A549 (cell line): Measurements from ENCODE around the gene PCDHGA11. TPM values are rescaled to one million over a fixed set of nuclear protein-coding genes. Genes with fewer than 3 reads are reported as not detected.
"Not testable (repeated sequence)": the region's sequence is repeated elsewhere in the genome, so short reads cannot be mapped to it uniquely, and the experiment has no call there.

ENCODE experiments used
- ATAC-seq, 2 experiments: fragments of 200-7000 bp in 1 of 2; fragments of >200 bp in 1 of 2; cut with Nextera tagmentation in 1 of 2; cut with Tn5 transposase in 1 of 2; 3 replicates each; pipeline versions ENCODE4 v1.8.0 to v1.9.1; 2018 to 2020; ENCODE audit warnings: mild to moderate bottlenecking in 1 of 2, moderate library complexity in 1 of 2
- CTCF ChIA-PET: fragments of 300-600 bp; sonication (Branson Sonifier 250); formaldehyde crosslinking; extraction: SDS; loops from one replicate; lab custom pipeline; 2021; ENCODE audit warnings: antibody characterized with exemption, inconsistent platforms; lab: Yijun Ruan, JAX
- POLR2A ChIA-PET: fragments of 350-600 bp; formaldehyde crosslinking; extraction: SDS; loops from one replicate; lab custom pipeline; 2021; ENCODE audit warnings: antibody characterized with exemption, inconsistent platforms; lab: Yijun Ruan, JAX
- DNase-seq, 2 experiments: peaks; one replicate each; pipeline versions ENCODE4 v3.0.0 to v3.0.0-alpha.2; 2011 to 2016; ENCODE audit warnings: low read depth in 1 of 2, low spot score in 1 of 2
- FAIRE-seq: peaks from 2 replicates; lab custom pipeline; 2011; peaks lifted over from hg19 to GRCh38; lab: Jason Lieb, UNC
- H3K27ac ChIP-seq, 2 experiments: fragments of >200 bp; sonication (Bioruptor Twin); formaldehyde crosslinking; 3 replicates each; pipeline ENCODE4 v1.5.1; 2016 to 2017
- H3K4me1 ChIP-seq: fragments of >200 bp; sonication (Bioruptor Twin); formaldehyde crosslinking; 3 replicates; pipeline ENCODE4 v1.6.1; 2016
- H3K4me2 ChIP-seq: fragments of >200 bp; sonication (Bioruptor Twin); formaldehyde crosslinking; 3 replicates; pipeline ENCODE4 v1.6.1; 2016
- H3K4me3 ChIP-seq: fragments of >200 bp; sonication (Bioruptor Twin); formaldehyde crosslinking; 3 replicates; pipeline ENCODE4 v1.5.1; 2016
- H3K9me3 ChIP-seq: fragments of >200 bp; sonication (Bioruptor Twin); formaldehyde crosslinking; 3 replicates; pipeline ENCODE4 v1.6.1; 2016
- CBX8 ChIP-seq: fragments of 200-600 bp; sonication (generic); IDR thresholded peaks from 2 replicates; pipeline ENCODE4 v1.6.1; 2016
- CEBPB ChIP-seq, 2 experiments: fragments of >200 bp in 1 of 2; sonication (Bioruptor Twin) in 1 of 2; formaldehyde crosslinking in 1 of 2; IDR thresholded peaks; 2 replicates each; pipeline ENCODE4 v1.6.1; 2012 to 2016
- CHD2 ChIP-seq: fragments of 150-350 bp; IDR thresholded peaks from 2 replicates; pipeline ENCODE4 v1.6.1; 2014; ENCODE audit warnings: low read length; ENCODE audit not compliant: partially characterized antibody
- EP300 ChIP-seq, 2 experiments: fragments of >200 bp; sonication (Bioruptor Twin); formaldehyde crosslinking; IDR thresholded peaks; 2 replicates in 1 of 2; 3 replicates in 1 of 2; pipeline ENCODE4 v1.6.1; 2016 to 2017
- GATA3 ChIP-seq: IDR thresholded peaks from 2 replicates; pipeline ENCODE4 v1.6.1; 2012; ENCODE audit warnings: borderline replicate concordance
- HEYL ChIP-seq: fragments of 250-450 bp; sonication (Bioruptor Pico); IDR thresholded peaks from 2 replicates; pipeline ENCODE4 v1.8.0; 2021; ENCODE audit warnings: mild to moderate bottlenecking, moderate library complexity
- KDM5A ChIP-seq: fragments of 200-600 bp; sonication (generic); IDR thresholded peaks from 2 replicates; pipeline ENCODE4 v1.6.1; 2016; ENCODE audit warnings: antibody characterized with exemption, mild to moderate bottlenecking
- MYC ChIP-seq: IDR thresholded peaks from 2 replicates; pipeline ENCODE4 v1.6.1; 2012; ENCODE audit warnings: mild to moderate bottlenecking, inconsistent platforms, low read length, improper control_type of control experiment, borderline replicate concordance
- NPAS2 ChIP-seq: fragments of 250-450 bp; sonication (Bioruptor Pico); IDR thresholded peaks from 2 replicates; pipeline ENCODE4 v1.8.0; 2022; ENCODE audit warnings: mild to moderate bottlenecking, moderate library complexity, borderline replicate concordance
- POLR2A ChIP-seq: IDR thresholded peaks from 2 replicates; pipeline ENCODE4 v1.6.1; 2012; ENCODE audit warnings: mild to moderate bottlenecking, low read length
- RCOR1 ChIP-seq: fragments of 150-350 bp; IDR thresholded peaks from 2 replicates; pipeline ENCODE4 v1.6.1; 2014; ENCODE audit warnings: antibody characterized with exemption, low read length, low read depth
- SREBF2 ChIP-seq: fragments of 450-650 bp; IDR thresholded peaks from 2 replicates; pipeline ENCODE4 v1.6.1; 2014; ENCODE audit warnings: mild to moderate bottlenecking, moderate library complexity
- ZC3H11A ChIP-seq: fragments of 450-650 bp; IDR thresholded peaks from 2 replicates; pipeline ENCODE4 v1.6.1; 2014; ENCODE audit warnings: antibody characterized with exemption, mild to moderate bottlenecking
- WGBS: methylation state at CpG from one replicate; pipeline ENCODE4 v1.1.6; 2017; ENCODE audit errors: missing lambda C conversion rate; 5-methylcytosine and 5-hydroxymethylcytosine counted together
- polyA plus RNA-seq, 4 experiments: library from polyadenylated mRNA; depleted of rRNA in 3 of 4; stranded (reverse); fragments of >200 nt; fragmentation: RNase III in 1 of 4; extraction: RNeasy Plus Mini Kit Qiagen cat#74134 plus additional on column Dnase treatment in 1 of 4; gene quantifications; 2 replicates in 3 of 4; 3 replicates in 1 of 4; pipeline ENCODE4 v1.2.3, GENCODE V29; 2011 to 2017
- TF ChIP-seq, protein P1 (sequence below): fragments of 250-450 bp; sonication (Bioruptor Pico); IDR thresholded peaks from 2 replicates; pipeline ENCODE4 v1.5.0; 2021; ENCODE audit warnings: mild to moderate bottlenecking, moderate library complexity, borderline replicate concordance
- TF ChIP-seq, protein P2 (sequence below): fragments of 250-450 bp; sonication (Bioruptor Pico); IDR thresholded peaks from 2 replicates; pipeline ENCODE4 v1.5.0; 2020; ENCODE audit warnings: low read depth, mild to moderate bottlenecking, moderate library complexity
- TF ChIP-seq, protein P3 (sequence below): fragments of >200 bp; sonication (Bioruptor Twin); formaldehyde crosslinking; IDR thresholded peaks from 3 replicates; pipeline ENCODE4 v1.5.1; 2016
- TF ChIP-seq, protein P4 (sequence below): fragments of >200 bp; sonication (Bioruptor Twin); formaldehyde crosslinking; IDR thresholded peaks from 3 replicates; pipeline ENCODE4 v1.6.1; 2016
- TF ChIP-seq, protein P5 (sequence below): IDR thresholded peaks from 2 replicates; pipeline ENCODE4 v1.6.1; 2012
- TF ChIP-seq, protein P6 (sequence below): IDR thresholded peaks from 2 replicates; pipeline ENCODE4 v1.6.1; 2012

PCDHGA11 gene
- polyA plus RNA-seq, 2 of the 4 experiments (the other 2 are of a cell fraction): 0.10 TPM; not detected in 1

DNA sequence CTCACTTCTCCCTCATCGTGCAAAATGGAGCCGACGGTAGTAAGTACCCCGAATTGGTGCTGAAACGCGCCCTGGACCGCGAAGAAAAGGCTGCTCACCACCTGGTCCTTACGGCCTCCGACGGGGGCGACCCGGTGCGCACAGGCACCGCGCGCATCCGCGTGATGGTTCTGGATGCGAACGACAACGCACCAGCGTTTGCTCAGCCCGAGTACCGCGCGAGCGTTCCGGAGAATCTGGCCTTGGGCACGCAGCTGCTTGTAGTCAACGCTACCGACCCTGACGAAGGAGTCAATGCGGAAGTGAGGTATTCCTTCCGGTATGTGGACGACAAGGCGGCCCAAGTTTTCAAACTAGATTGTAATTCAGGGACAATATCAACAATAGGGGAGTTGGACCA, 10.4 kb downstream of the PCDHGA11 start:
- POLR2A ChIA-PET: no interaction called here
- DNase-seq (no peak), FAIRE-seq (no peak), ATAC-seq (no peak)
- Histone ChIP-seq H3K9me3 (peaks cover 59% of the 10 kb centered on the region), H3K4me1 (no peaks in the 10 kb centered on the region), H3K4me3 (no peak overlapping the region), H3K27ac (no peak overlapping the region), H3K4me2 (no peak overlapping the region)
- 87% methylated on average over 37 of the region's 37 CpGs for WGBS
- CTCF ChIA-PET: interaction anchor here (1.1 to 1.3 kb wide), 2 partner anchors 40 to 136 kb away, joined by 3 read pairs; no protein-coding TSS in a partner anchor
- TF ChIP-seq, protein P1, sequence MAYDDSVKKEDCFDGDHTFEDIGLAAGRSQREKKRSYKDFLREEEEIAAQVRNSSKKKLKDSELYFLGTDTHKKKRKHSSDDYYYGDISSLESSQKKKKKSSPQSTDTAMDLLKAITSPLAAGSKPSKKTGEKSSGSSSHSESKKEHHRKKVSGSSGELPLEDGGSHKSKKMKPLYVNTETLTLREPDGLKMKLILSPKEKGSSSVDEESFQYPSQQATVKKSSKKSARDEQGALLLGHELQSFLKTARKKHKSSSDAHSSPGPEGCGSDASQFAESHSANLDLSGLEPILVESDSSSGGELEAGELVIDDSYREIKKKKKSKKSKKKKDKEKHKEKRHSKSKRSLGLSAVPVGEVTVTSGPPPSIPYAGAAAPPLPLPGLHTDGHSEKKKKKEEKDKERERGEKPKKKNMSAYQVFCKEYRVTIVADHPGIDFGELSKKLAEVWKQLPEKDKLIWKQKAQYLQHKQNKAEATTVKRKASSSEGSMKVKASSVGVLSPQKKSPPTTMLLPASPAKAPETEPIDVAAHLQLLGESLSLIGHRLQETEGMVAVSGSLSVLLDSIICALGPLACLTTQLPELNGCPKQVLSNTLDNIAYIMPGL (CRISPR knock-in tag): no peak
- TF ChIP-seq EP300 (IDR thresholded peaks at IDR 0.05): no peak
- TF ChIP-seq MYC: no peak
- TF ChIP-seq SREBF2: no peak
- no peak for TF ChIP-seq NPAS2 (CRISPR knock-in tag)
- no peak for TF ChIP-seq HEYL (CRISPR knock-in tag)
- no peak for TF ChIP-seq CHD2
- no peak for TF ChIP-seq ZC3H11A
- TF ChIP-seq, all 56 proteins: peak for 0

DNA sequence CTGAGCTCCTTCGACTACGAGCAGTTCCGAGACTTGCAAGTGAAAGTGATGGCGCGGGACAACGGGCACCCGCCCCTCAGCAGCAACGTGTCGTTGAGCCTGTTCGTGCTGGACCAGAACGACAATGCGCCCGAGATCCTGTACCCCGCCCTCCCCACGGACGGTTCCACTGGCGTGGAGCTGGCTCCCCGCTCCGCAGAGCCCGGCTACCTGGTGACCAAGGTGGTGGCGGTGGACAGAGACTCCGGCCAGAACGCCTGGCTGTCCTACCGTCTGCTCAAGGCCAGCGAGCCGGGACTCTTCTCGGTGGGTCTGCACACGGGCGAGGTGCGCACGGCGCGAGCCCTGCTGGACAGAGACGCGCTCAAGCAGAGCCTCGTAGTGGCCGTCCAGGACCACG, 11.5 kb downstream of the PCDHGA11 start:
- CTCF ChIA-PET, DNase-seq, H3K4me3 ChIP-seq, ATAC-seq, H3K4me2 ChIP-seq, H3K4me1 ChIP-seq, FAIRE-seq, POLR2A ChIA-PET, H3K27ac ChIP-seq: not testable (repeated sequence)
- WGBS: 75% methylated on average over 26 of the region's 38 CpGs
- H3K9me3 ChIP-seq: peaks cover 49% of the 10 kb centered on the region

DNA sequence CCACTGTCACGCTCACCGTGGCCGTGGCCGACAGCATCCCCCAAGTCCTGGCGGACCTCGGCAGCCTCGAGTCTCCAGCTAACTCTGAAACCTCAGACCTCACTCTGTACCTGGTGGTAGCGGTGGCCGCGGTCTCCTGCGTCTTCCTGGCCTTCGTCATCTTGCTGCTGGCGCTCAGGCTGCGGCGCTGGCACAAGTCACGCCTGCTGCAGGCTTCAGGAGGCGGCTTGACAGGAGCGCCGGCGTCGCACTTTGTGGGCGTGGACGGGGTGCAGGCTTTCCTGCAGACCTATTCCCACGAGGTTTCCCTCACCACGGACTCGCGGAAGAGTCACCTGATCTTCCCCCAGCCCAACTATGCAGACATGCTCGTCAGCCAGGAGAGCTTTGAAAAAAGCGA, 11.9 kb downstream of the PCDHGA11 start:
- CTCF ChIA-PET: interaction anchor here (0.7 kb wide), 1 partner anchor 125 kb away, joined by 3 read pairs; no protein-coding TSS in a partner anchor
- FAIRE-seq, H3K4me3 ChIP-seq, H3K4me2 ChIP-seq, ATAC-seq, H3K4me1 ChIP-seq, H3K27ac ChIP-seq, POLR2A ChIA-PET, DNase-seq: not testable (repeated sequence)
- 68% methylated on average over 24 of the region's 29 CpGs for WGBS
- peaks cover 45% of the 10 kb centered on the region for H3K9me3 ChIP-seq

DNA sequence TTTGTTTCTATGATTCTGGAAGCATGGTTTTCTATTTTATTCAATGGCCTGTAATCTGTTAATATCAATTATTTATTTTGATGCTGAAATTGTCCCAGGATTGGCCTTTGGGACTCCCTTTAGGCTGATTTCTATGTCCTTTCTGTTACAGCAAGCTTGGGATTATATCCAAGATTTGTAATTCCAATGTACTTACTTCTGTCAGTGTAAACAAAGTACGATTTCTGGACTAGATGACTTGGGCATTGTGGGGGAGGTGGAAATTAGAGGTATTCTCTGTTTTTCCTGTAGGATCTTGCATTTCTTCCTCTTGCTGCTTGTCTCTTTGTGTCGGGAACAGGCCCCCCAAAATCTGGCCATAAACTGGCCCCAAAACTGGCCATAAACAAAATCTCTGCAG, 13.2 kb downstream of the PCDHGA11 start:
- ChIA-PET POLR2A (no interaction called here), CTCF (no interaction called here)
- 2% methylated on average over 2 of the region's 2 CpGs for WGBS
- Histone ChIP-seq H3K4me1 (no peaks in the 10 kb centered on the region), H3K27ac (no peak overlapping the region), H3K4me3 (no peak overlapping the region)
- no peak for FAIRE-seq
- no peak for TF ChIP-seq EP300 (IDR thresholded peaks at IDR 0.05)
- no peak for TF ChIP-seq CEBPB (IDR thresholded peaks at IDR 0.05)
- no peak for TF ChIP-seq NPAS2 (CRISPR knock-in tag)
- TF ChIP-seq KDM5A: no peak
- TF ChIP-seq POLR2A: no peak
- TF ChIP-seq, all 56 proteins: peak for 0
- DNase-seq (no peak), ATAC-seq (no peak)
- peaks cover 36% of the 10 kb centered on the region for H3K9me3 ChIP-seq
- no peak overlapping the region for H3K4me2 ChIP-seq

DNA sequence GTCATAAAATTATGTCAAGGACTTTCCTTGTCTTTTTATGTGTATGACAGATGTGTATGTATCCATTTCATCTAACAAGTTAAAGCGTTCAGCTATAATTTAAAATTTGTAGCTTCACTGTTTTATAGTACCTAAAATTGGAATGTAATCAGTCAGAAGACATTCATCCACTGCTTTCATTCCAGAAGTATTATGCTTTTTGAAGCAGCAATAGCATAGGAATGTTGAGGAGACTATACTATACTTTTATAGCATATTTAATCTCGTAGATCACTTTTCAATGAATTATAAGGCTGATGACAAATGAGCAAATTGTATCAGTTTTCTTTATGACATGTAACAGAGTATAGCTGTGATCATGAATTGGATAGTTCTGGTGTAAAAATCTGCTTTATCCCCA, 16.4 kb downstream of the PCDHGA11 start:
- ATAC-seq (no peak), FAIRE-seq (no peak), DNase-seq (no peak)
- ChIA-PET POLR2A (no interaction called here), CTCF (interaction anchor here (0.8 to 2.1 kb wide), 3 partner anchors 39 to 120 kb away, joined by 3 to 6 read pairs (median 5); no protein-coding TSS in a partner anchor)
- no peak overlapping the region for H3K4me3 ChIP-seq
- H3K4me2 ChIP-seq: no peak overlapping the region
- no peak overlapping the region for H3K27ac ChIP-seq
- peaks cover 17% of the 10 kb centered on the region; the same call in 2 of the 3 replicates for H3K9me3 ChIP-seq
- 10% methylated on average over 2 of the region's 2 CpGs for WGBS
- H3K4me1 ChIP-seq: no peaks in the 10 kb centered on the region
- TF ChIP-seq, protein P2, sequence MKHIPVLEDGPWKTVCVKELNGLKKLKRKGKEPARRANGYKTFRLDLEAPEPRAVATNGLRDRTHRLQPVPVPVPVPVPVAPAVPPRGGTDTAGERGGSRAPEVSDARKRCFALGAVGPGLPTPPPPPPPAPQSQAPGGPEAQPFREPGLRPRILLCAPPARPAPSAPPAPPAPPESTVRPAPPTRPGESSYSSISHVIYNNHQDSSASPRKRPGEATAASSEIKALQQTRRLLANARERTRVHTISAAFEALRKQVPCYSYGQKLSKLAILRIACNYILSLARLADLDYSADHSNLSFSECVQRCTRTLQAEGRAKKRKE: no peak
- no peak for TF ChIP-seq CBX8
- TF ChIP-seq GATA3: no peak
- no peak for TF ChIP-seq NPAS2 (CRISPR knock-in tag)
- TF ChIP-seq, protein P3, sequence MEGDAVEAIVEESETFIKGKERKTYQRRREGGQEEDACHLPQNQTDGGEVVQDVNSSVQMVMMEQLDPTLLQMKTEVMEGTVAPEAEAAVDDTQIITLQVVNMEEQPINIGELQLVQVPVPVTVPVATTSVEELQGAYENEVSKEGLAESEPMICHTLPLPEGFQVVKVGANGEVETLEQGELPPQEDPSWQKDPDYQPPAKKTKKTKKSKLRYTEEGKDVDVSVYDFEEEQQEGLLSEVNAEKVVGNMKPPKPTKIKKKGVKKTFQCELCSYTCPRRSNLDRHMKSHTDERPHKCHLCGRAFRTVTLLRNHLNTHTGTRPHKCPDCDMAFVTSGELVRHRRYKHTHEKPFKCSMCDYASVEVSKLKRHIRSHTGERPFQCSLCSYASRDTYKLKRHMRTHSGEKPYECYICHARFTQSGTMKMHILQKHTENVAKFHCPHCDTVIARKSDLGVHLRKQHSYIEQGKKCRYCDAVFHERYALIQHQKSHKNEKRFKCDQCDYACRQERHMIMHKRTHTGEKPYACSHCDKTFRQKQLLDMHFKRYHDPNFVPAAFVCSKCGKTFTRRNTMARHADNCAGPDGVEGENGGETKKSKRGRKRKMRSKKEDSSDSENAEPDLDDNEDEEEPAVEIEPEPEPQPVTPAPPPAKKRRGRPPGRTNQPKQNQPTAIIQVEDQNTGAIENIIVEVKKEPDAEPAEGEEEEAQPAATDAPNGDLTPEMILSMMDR: no peak
- TF ChIP-seq CEBPB (IDR thresholded peaks at IDR 0.05): no peak
- no peak for TF ChIP-seq RCOR1
- TF ChIP-seq, protein P4, sequence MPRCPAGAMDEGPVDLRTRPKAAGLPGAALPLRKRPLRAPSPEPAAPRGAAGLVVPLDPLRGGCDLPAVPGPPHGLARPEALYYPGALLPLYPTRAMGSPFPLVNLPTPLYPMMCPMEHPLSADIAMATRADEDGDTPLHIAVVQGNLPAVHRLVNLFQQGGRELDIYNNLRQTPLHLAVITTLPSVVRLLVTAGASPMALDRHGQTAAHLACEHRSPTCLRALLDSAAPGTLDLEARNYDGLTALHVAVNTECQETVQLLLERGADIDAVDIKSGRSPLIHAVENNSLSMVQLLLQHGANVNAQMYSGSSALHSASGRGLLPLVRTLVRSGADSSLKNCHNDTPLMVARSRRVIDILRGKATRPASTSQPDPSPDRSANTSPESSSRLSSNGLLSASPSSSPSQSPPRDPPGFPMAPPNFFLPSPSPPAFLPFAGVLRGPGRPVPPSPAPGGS: no peak
- TF ChIP-seq, protein P5, sequence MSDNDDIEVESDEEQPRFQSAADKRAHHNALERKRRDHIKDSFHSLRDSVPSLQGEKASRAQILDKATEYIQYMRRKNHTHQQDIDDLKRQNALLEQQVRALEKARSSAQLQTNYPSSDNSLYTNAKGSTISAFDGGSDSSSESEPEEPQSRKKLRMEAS: no peak
- TF ChIP-seq CHD2: no peak
- TF ChIP-seq, protein P6, sequence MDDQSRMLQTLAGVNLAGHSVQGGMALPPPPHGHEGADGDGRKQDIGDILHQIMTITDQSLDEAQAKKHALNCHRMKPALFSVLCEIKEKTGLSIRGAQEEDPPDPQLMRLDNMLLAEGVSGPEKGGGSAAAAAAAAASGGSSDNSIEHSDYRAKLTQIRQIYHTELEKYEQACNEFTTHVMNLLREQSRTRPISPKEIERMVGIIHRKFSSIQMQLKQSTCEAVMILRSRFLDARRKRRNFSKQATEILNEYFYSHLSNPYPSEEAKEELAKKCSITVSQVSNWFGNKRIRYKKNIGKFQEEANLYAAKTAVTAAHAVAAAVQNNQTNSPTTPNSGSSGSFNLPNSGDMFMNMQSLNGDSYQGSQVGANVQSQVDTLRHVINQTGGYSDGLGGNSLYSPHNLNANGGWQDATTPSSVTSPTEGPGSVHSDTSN: no peak
- no peak for TF ChIP-seq KDM5A
